Fibroblast of skin of left biceps (primary cell): ENCODE data around the gene MZB1.
A peak's percentile ranks its signal among the peaks of the same experiment; 100 is the strongest.
"Not testable (repeated sequence)": the region's sequence is repeated elsewhere in the genome, so short reads cannot be mapped to it uniquely, and the experiment has no call there.

Experiments used
- DNase-seq, 2 experiments: peaks; one replicate each; pipeline ENCODE4 v3.0.0-alpha.2; 2013; ENCODE audit warnings: low read depth in 2 of 2

The MZB1 gene

GRCh38 chr5:139374909-139375308 is 14.8 kb downstream of the MZB1 start:
- DNase-seq, result no peak

- DNase-seq, result no peak
Observed at GRCh38 chr5:139371482-139372435, 18.0 kb downstream of the MZB1 start.

GRCh38 chr5:139369181-139369580 is 20.5 kb downstream of the MZB1 start:
- DNase-seq, result peak; percentile 23 to 25

GRCh38 chr5:139368613-139369012 is 21.1 kb downstream of the MZB1 start:
- DNase-seq, result no peak

GRCh38 chr5:139364466-139364865 is 25.2 kb downstream of the MZB1 start:
- no peak for DNase-seq

- DNase-seq, result no peak
Observed at GRCh38 chr5:139363937-139364336, 25.8 kb downstream of the MZB1 start.

- no peak for DNase-seq
Observed at GRCh38 chr5:139361835-139362429, 27.8 kb downstream of the MZB1 start.

- no peak for DNase-seq
Observed at GRCh38 chr5:139360384-139360783, 29.3 kb downstream of the MZB1 start.

GRCh38 chr5:139358064-139358463 is 31.6 kb downstream of the MZB1 start:
- DNase-seq, result no peak

- not testable (repeated sequence) for DNase-seq
Observed at GRCh38 chr5:139355900-139356299, 33.8 kb downstream of the MZB1 start.

GRCh38 chr5:139354186-139354585 is 35.5 kb downstream of the MZB1 start:
- no peak for DNase-seq

- DNase-seq, result not testable (repeated sequence)
Observed at GRCh38 chr5:139347863-139348262, 41.9 kb downstream of the MZB1 start.

- not testable (repeated sequence) for DNase-seq
Observed at GRCh38 chr5:139345442-139345841, 44.3 kb downstream of the MZB1 start.

- DNase-seq, result no peak
Observed at GRCh38 chr5:139344177-139344576, 45.5 kb downstream of the MZB1 start.

GRCh38 chr5:139343476-139343875 is 46.2 kb downstream of the MZB1 start:
- DNase-seq, result no peak

- no peak for DNase-seq
Observed at GRCh38 chr5:139342423-139342723, 47.3 kb downstream of the MZB1 start.

- DNase-seq, result peak; percentile 94 to 95
Observed at GRCh38 chr5:139341689-139342422, 47.9 kb downstream of the MZB1 start, which contains the start of gene PAIP2. Gene PAIP2 (plus strand): TSS chr5:139341854. CDS start chr5:139363785, 21,931 bp downstream.

GRCh38 chr5:139341187-139341688 is 48.5 kb downstream of the MZB1 start:
- DNase-seq, result no peak

GRCh38 chr5:139340051-139340450 is 49.7 kb downstream of the MZB1 start:
- no peak for DNase-seq
